Tibial nerve (tissue), 4 donors: Measurements from ENCODE around the gene KRT72. TPM values are rescaled to one million over a fixed set of nuclear protein-coding genes. Genes with fewer than 3 reads are reported as not detected.

Source experiments
- DNase-seq, 2 donors: peaks; one replicate each; pipeline ENCODE4 v3.0.0-alpha.2; 2019; ENCODE audit warnings: low spot score in 2 of 2
- H3K27ac ChIP-seq, 4 donors: fragments of 200-600 bp; sonication (generic) in 3 of 4; one replicate each; pipeline ENCODE4 v1.5.1; 2017 to 2019; ENCODE audit warnings: mild to moderate bottlenecking in 1 of 4
- H3K27me3 ChIP-seq, 2 donors: fragments of 200-600 bp; sonication (generic) in 1 of 2; one replicate each; pipeline versions ENCODE4 v1.5.1 to v1.6.0; 2017 to 2019
- H3K36me3 ChIP-seq, 3 donors: fragments of 200-600 bp; sonication (generic); one replicate each; pipeline ENCODE4 v1.5.1; 2018 to 2019
- H3K4me1 ChIP-seq, 4 donors: fragments of 200-600 bp; sonication (generic) in 3 of 4; one replicate each; pipeline ENCODE4 v1.5.1; 2017 to 2019
- H3K4me3 ChIP-seq, 4 donors: fragments of 200-600 bp; sonication (generic) in 3 of 4; one replicate each; pipeline ENCODE4 v1.5.1; 2017 to 2019; ENCODE audit warnings: mild to moderate bottlenecking in 1 of 4, moderate library complexity in 1 of 4
- H3K9me3 ChIP-seq, 4 donors: fragments of 200-600 bp; sonication (generic) in 3 of 4; one replicate each; pipeline ENCODE4 v1.5.1; 2017 to 2019
- EP300 ChIP-seq, 2 donors: sonication (generic); formaldehyde crosslinking; IDR thresholded peaks; one replicate each; pipeline ENCODE4 v1.6.1; 2017; ENCODE audit warnings: antibody characterized with exemption in 2 of 2, mild to moderate bottlenecking in 1 of 2
- POLR2A ChIP-seq, 2 donors: fragments of 450-650 bp; IDR thresholded peaks; one replicate each; pipeline ENCODE4 v1.6.1; 2017; ENCODE audit warnings: antibody characterized with exemption in 2 of 2, mild to moderate bottlenecking in 2 of 2, moderate library complexity in 2 of 2
- WGBS, 2 donors: methylation state at CpG; one replicate each; pipeline ENCODE4 v1.1.5; 2018; 5-methylcytosine and 5-hydroxymethylcytosine counted together
- total RNA-seq, 4 donors: library from RNA; depleted of rRNA; stranded (reverse); fragments of >200 nt; gene quantifications; one replicate each; pipeline ENCODE4 v1.1.0, GENCODE V29; 2016
- TF ChIP-seq, protein P1 (sequence below), 5 experiments: fragments of 200-600 bp in 3 of 5; fragments of 450-650 bp in 2 of 5; sonication (generic) in 3 of 5; IDR thresholded peaks; one replicate each; pipeline ENCODE4 v1.5.1; 2016 to 2019; ENCODE audit warnings: antibody characterized with exemption in 5 of 5, mild to moderate bottlenecking in 3 of 5, moderate library complexity in 2 of 5

Gene KRT72
- total RNA-seq, result not detected

DNA sequence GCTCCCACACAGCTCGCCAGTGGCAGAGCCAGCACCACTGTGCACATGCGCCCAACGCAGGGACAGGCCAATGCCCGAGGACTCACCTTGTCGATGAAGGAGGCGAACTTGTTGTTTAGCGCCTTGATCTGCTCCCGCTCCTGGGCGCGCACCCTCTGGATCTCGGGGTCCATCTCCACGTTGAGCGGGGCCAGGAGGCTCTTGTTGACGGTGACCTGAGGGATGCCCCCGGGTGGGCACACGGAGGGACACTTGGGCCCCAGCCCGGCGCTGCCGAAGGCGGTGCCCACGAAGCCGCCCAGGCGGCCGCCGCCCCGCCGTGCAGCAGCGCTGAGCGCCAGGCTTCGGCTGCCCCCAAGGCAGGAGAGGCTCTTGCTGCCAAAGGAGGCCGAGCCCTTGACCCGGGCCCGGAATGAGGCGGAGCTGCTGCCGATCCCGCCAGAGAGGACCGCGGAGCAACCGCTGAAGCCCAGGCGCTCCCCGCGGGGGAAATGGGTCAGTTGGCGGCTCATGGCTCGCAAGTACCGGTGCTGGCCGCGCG, at the start of gene KRT72:
KRT72 (minus strand) TSS at position 523 of the 541 bp plus-strand sequence; CDS start at position 512, 11 bp downstream.
- TF ChIP-seq POLR2A (IDR thresholded peaks at IDR 0.05) (no peak), EP300 (IDR thresholded peaks at IDR 0.05) (no peak)
- TF ChIP-seq, protein P1, sequence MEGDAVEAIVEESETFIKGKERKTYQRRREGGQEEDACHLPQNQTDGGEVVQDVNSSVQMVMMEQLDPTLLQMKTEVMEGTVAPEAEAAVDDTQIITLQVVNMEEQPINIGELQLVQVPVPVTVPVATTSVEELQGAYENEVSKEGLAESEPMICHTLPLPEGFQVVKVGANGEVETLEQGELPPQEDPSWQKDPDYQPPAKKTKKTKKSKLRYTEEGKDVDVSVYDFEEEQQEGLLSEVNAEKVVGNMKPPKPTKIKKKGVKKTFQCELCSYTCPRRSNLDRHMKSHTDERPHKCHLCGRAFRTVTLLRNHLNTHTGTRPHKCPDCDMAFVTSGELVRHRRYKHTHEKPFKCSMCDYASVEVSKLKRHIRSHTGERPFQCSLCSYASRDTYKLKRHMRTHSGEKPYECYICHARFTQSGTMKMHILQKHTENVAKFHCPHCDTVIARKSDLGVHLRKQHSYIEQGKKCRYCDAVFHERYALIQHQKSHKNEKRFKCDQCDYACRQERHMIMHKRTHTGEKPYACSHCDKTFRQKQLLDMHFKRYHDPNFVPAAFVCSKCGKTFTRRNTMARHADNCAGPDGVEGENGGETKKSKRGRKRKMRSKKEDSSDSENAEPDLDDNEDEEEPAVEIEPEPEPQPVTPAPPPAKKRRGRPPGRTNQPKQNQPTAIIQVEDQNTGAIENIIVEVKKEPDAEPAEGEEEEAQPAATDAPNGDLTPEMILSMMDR (IDR thresholded peaks at IDR 0.05), result no peak
- H3K27me3 ChIP-seq, result peaks cover 0 to 40% of the 10 kb centered on the region in 2 donors
- 21 to 32% methylated on average over 36 to 45 of the region's 48 CpGs for WGBS, 2 donors
- peaks cover 0 to 5% (median 0%) of the 10 kb centered on the region in 4 donors for H3K4me1 ChIP-seq
- no peak for DNase-seq
- H3K36me3 ChIP-seq, result no peaks in the 10 kb centered on the region
- H3K27ac ChIP-seq, result no peak within 1 kb of the TSS
- no peaks in the 10 kb centered on the region for H3K9me3 ChIP-seq
- H3K4me3 ChIP-seq, result no peak within 1 kb of the TSS

DNA sequence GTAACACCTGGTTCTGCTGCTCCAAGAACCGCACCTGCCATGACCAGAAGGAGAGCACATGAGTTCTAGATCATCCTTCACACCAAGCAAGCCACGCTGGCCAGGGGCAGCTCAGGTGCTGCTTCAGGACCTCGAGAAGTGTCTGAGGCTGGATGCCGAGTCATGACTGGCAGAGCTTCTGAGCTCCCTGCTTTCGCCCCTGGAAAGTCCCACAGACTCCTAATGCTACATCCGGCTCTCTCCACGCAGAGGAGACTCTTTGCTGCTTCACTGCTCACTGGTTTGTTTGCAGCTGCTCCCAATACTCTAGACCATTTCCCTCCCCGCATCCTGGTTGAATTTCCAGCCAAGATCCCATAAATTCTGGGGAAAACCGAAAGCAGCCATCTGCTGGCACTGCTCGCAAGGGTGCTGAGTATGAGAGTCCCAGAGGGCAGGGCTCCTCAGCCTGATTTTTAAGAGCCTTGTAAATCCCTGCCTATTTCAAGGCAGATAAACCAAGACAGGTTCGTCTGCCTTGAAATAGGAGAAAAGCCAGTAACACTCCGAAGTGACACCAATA, 49.3 kb upstream of the KRT72 start:
- Histone ChIP-seq H3K4me1 (peaks cover 0 to 5% (median 0%) of the 10 kb centered on the region in 4 donors), H3K4me3 (no peak overlapping the region), H3K27me3 (peaks cover 0 to 7% of the 10 kb centered on the region in 2 donors), H3K9me3 (peaks cover 0 to 3% (median 0%) of the 10 kb centered on the region in 4 donors), H3K36me3 (no peaks in the 10 kb centered on the region), H3K27ac (no peak overlapping the region)
- TF ChIP-seq, protein P1 (IDR thresholded peaks at IDR 0.05), result no peak
- TF ChIP-seq POLR2A (IDR thresholded peaks at IDR 0.05), result no peak
- no peak for TF ChIP-seq EP300 (IDR thresholded peaks at IDR 0.05)
- WGBS, 2 donors, result 59 to 61% methylated on average over 12 of the region's 12 CpGs
- no peak for DNase-seq

DNA sequence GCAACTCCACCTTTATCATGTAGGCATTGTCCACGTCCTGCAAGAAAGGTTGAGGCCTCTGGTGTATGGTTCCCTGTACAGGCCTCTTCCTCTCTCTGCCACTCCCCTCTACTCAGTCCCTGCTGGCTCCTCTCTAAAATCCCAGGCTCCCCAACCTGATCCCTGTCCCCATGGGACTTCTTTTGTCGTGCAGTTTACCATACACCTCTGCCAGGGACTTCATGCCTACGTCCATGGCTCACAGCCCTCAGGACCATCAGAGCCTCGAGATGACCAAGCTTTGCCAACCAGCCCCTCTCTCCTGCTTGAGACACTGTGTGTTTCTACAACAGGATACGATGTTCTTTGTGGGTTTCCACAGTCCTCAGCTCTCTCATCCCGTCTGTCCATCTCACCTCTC, 47.8 kb upstream of the KRT72 start:
- no peak overlapping the region for H3K27ac ChIP-seq
- TF ChIP-seq EP300 (IDR thresholded peaks at IDR 0.05) (no peak), POLR2A (IDR thresholded peaks at IDR 0.05) (no peak)
- TF ChIP-seq, protein P1 (IDR thresholded peaks at IDR 0.05), result no peak
- 79% methylated on average over 6 of the region's 6 CpGs for WGBS, 2 donors

DNA sequence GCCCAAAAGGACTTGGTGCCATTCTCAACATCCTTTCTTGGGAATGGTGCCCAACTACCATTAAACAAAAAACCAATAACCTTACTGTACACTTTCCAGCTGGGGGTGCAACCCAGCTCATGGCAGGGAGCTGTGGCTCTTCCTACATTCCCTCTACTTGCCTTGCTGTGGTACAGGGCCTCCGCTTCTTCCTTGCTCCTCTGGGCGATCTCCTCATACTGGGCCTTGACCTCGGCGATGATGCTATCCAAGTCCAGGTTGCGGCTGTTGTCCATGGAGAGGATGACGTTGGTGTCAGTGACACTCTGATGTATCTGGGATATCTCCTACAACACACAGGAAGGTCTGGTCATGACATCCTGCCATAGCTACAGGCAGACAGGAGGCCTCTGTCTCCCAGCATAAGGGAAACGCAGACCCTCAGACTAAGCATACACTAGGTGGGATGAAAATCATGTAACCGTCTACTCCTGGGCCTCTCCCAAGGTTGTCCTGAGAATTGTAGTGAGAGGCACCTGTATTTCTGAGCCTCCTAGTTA, 46.8 kb upstream of the KRT72 start:
- H3K9me3 ChIP-seq, result peaks cover 0 to 3% (median 0%) of the 10 kb centered on the region in 4 donors
- no peaks in the 10 kb centered on the region for H3K36me3 ChIP-seq
- 94 to 98% methylated on average over 8 of the region's 8 CpGs for WGBS, 2 donors
- peaks cover 0 to 5% (median 0%) of the 10 kb centered on the region in 4 donors for H3K4me1 ChIP-seq
- TF ChIP-seq EP300 (IDR thresholded peaks at IDR 0.05), result no peak
- TF ChIP-seq POLR2A (IDR thresholded peaks at IDR 0.05), result no peak
- TF ChIP-seq, protein P1 (IDR thresholded peaks at IDR 0.05), result no peak
- H3K4me3 ChIP-seq, result no peak overlapping the region
- H3K27me3 ChIP-seq, result no peaks in the 10 kb centered on the region
- H3K27ac ChIP-seq, result no peak overlapping the region
- DNase-seq, result no peak

More for the DNA sequence above, 47.8 kb upstream of the KRT72 start:
- Histone ChIP-seq H3K9me3 (peaks cover 0 to 3% (median 0%) of the 10 kb centered on the region in 4 donors), H3K36me3 (no peaks in the 10 kb centered on the region), H3K27me3 (no peaks in the 10 kb centered on the region), H3K4me1 (peaks cover 0 to 5% (median 0%) of the 10 kb centered on the region in 4 donors), H3K4me3 (no peak overlapping the region)
- DNase-seq, result no peak

DNA sequence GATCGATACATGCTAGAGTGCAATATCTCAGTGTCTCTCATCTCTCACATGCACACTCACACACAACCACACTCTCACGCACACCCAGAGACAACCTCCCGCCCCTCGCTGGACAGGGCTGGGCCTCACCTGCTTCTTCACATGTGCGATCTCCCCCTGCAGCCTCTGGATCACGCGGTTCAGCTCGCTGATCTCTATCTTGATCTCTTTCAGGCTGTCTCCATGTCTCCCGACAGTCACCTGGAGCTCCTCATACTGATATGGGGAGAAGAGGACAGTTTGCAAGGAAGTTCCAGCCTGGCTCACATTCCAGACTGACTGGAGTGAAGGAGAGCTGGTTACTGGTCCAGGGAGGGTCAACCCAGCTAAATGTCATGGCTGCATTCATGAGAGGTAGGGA, 46.3 kb upstream of the KRT72 start:
- H3K27ac ChIP-seq, result no peak overlapping the region
- H3K4me3 ChIP-seq, result no peak overlapping the region
- 89 to 93% methylated on average over 9 of the region's 9 CpGs for WGBS, 2 donors
- no peak for DNase-seq
- no peaks in the 10 kb centered on the region for H3K36me3 ChIP-seq
- no peaks in the 10 kb centered on the region for H3K27me3 ChIP-seq
- no peak for TF ChIP-seq POLR2A (IDR thresholded peaks at IDR 0.05)
- TF ChIP-seq, protein P1 (IDR thresholded peaks at IDR 0.05), result no peak
- no peak for TF ChIP-seq EP300 (IDR thresholded peaks at IDR 0.05)
- peaks cover 0 to 5% (median 0%) of the 10 kb centered on the region in 4 donors for H3K4me1 ChIP-seq
- H3K9me3 ChIP-seq, result peaks cover 0 to 3% (median 0%) of the 10 kb centered on the region in 4 donors
